ENCODE results near the gene ELOVL1. TPM values are rescaled to one million over a fixed set of nuclear protein-coding genes. Genes with fewer than 3 reads are reported as not detected.

ELOVL1 gene
- total and polyA plus RNA-seq, 2 of the 13 experiments (the other 11 are each of a cell fraction or from before 2014, with no cell fraction given), result 55.2 to 77.4 TPM

DNA sequence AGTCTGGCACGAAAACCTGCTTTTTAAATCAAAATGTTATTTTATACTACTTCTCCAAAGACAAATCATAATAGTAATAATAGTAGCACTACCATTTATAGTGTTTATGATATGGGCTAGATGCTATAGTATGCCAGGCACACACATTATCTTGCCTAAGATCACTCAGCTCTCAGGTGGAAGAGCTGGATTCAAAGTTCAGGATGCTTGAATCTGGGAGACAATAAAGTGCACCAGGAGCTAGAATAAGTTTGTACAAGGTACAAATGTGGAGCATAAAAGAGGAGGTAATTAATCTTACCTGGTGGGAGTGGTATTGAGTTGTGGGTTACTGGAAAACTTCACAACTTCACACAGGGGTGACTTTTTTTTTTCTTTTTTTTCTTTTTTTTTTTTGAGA, 10.0 kb upstream of the ELOVL1 start:
- H3K79me2 ChIP-seq (ENCODE audit: insufficient read depth, low read length), result no peaks in the 10 kb centered on the region
- no peaks in the 10 kb centered on the region for H3K27me3 ChIP-seq (ENCODE audit: control insufficient read depth in 1 of 2, insufficient read depth in 2 of 2, low read length in 2 of 2)
- intact Hi-C loops (cut with micrococcal nuclease; ENCODE audit: unreplicated experiment), result no loop called here
- BruUV-seq (replicated peaks), result no TSS peak
- no peak for DNase-seq (ENCODE audit: low spot score)
- no peak overlapping the region for H3K27ac ChIP-seq (ENCODE audit: extremely low read length, insufficient read depth, low read length)
- no peak for TF ChIP-seq MLLT10 (CRISPR knock-in tag; IDR thresholded peaks at IDR 0.05)
- no peak for TF ChIP-seq ZNF776 (CRISPR knock-in tag; IDR thresholded peaks at IDR 0.05)
- no peak for TF ChIP-seq POLR2AphosphoS5 (IDR thresholded peaks at IDR 0.05; ENCODE audit: low read depth, low read length)
- TF ChIP-seq, protein P1, sequence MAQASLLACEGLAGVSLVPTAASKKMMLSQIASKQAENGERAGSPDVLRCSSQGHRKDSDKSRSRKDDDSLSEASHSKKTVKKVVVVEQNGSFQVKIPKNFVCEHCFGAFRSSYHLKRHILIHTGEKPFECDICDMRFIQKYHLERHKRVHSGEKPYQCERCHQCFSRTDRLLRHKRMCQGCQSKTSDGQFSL (CRISPR knock-in tag; IDR thresholded peaks at IDR 0.05), result no peak
- no peak for TF ChIP-seq CEBPG (CRISPR knock-in tag; IDR thresholded peaks at IDR 0.05)
- H2AFZ ChIP-seq (ENCODE audit: low read length), result no peak overlapping the region
- no peak overlapping the region for H3K4me3 ChIP-seq (replicated peaks in 1 of 3; ENCODE audit: insufficient read depth in 1 of 3, low read depth in 2 of 3, low read length in 3 of 3)
- H3K9me3 ChIP-seq (ENCODE audit: low read length), result no peaks in the 10 kb centered on the region
- ChIA-PET POLR2A (interaction anchor here (1.5 kb wide), 1 partner anchor 11 kb away, joined by 3 read pairs; no protein-coding TSS in a partner anchor), CTCF (ENCODE audit: low intra/inter-chr PET ratio, low total read pairs) (no interaction called here)
- H4K20me1 ChIP-seq (ENCODE audit: insufficient read depth, low read length), result no peaks in the 10 kb centered on the region
- no peak overlapping the region for H3K9ac ChIP-seq (ENCODE audit: insufficient read depth, low read depth, low read length)
- 77% methylated on average over 1 of the region's 1 CpG for WGBS (ENCODE audit: low lambda C conversion rate)
- ATAC-seq, result no peak
- in situ Hi-C loops (cut with HindIII; ENCODE audit: extremely low pct_ligation_motif_present, low pct_unique_long_range_greater_than_20kb), result no loop called here
- H3K36me3 ChIP-seq (replicated peaks in 1 of 2; ENCODE audit: control insufficient read depth in 1 of 2, insufficient read depth in 2 of 2, low read length in 2 of 2), result peaks cover 3 to 9% of the 10 kb centered on the region in 2 experiments; a peak in 2 of 5 replicates
- H3K4me1 ChIP-seq (ENCODE audit: insufficient read depth, low read length), result peaks cover 14% of the 10 kb centered on the region
- no peak overlapping the region for H3K4me2 ChIP-seq (ENCODE audit: low read depth, low read length)
- FAIRE-seq, result no peak

DNA sequence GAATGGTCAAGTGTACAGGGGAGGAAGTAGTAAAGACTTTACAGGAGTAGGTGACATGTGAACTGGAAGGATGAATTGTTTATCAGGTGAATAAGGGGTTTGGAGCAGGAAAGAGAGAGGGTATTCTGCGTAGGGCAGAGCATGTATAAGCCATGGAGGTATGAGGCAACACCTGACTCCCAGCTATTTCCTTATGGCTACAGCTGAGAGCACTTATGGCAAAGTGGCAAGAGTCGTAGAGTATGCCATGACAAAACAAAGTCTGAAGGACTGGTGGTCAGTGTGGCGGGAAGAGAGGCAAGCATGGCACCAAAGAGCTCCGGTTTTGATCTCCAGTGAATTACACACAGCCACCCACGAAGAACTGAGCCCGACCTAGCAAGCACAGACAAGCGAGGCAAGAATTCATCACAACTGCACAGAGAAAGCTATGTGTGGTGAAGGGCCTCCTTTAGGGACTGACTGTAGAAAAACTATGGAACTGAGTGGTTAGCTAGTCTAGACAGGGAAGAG, 9.0 kb upstream of the ELOVL1 start:
- Histone ChIP-seq H3K4me2 (ENCODE audit: low read depth, low read length) (no peak overlapping the region), H3K9ac (ENCODE audit: insufficient read depth, low read depth, low read length) (no peak overlapping the region), H2AFZ (ENCODE audit: low read length) (no peak overlapping the region), H3K36me3 (replicated peaks in 1 of 2; ENCODE audit: control insufficient read depth in 1 of 2, insufficient read depth in 2 of 2, low read length in 2 of 2) (peaks cover 2 to 7% of the 10 kb centered on the region in 2 experiments; a peak in 2 of 5 replicates), H3K27me3 (ENCODE audit: control insufficient read depth in 1 of 2, insufficient read depth in 2 of 2, low read length in 2 of 2) (no peaks in the 10 kb centered on the region), H3K9me3 (ENCODE audit: low read length) (no peaks in the 10 kb centered on the region), H3K79me2 (ENCODE audit: insufficient read depth, low read length) (no peaks in the 10 kb centered on the region), H3K27ac (ENCODE audit: extremely low read length, insufficient read depth, low read length) (no peak overlapping the region), H3K4me3 (replicated peaks in 1 of 3; ENCODE audit: insufficient read depth in 1 of 3, low read depth in 2 of 3, low read length in 3 of 3) (no peak overlapping the region), H4K20me1 (ENCODE audit: insufficient read depth, low read length) (no peaks in the 10 kb centered on the region), H3K4me1 (ENCODE audit: insufficient read depth, low read length) (peaks cover 3% of the 10 kb centered on the region)
- ATAC-seq (no peak), FAIRE-seq (no peak), DNase-seq (ENCODE audit: low spot score) (no peak)
- POLR2A ChIA-PET, result interaction anchor here (1.3 to 1.5 kb wide), 2 partner anchors 10 to 12 kb away, joined by 3 read pairs; no protein-coding TSS in a partner anchor
- in situ Hi-C loops (cut with HindIII; ENCODE audit: extremely low pct_ligation_motif_present, low pct_unique_long_range_greater_than_20kb), result no loop called here
- CTCF ChIA-PET (ENCODE audit: low intra/inter-chr PET ratio, low total read pairs), result no interaction called here
- BruUV-seq (replicated peaks), result no TSS peak
- intact Hi-C loops (cut with micrococcal nuclease; ENCODE audit: unreplicated experiment), result no loop called here
- no peak for TF ChIP-seq EHMT2 (IDR thresholded peaks at IDR 0.05; ENCODE audit: borderline replicate concordance, low read depth, low read length)
- TF ChIP-seq SIX4 (CRISPR knock-in tag; IDR thresholded peaks at IDR 0.05), result no peak
- no peak for TF ChIP-seq FIP1L1 (IDR thresholded peaks at IDR 0.05; ENCODE audit: borderline replicate concordance, insufficient read depth, low read depth, low read length)
- no peak for TF ChIP-seq ZNF431 (CRISPR knock-in tag; IDR thresholded peaks at IDR 0.05; ENCODE audit: borderline replicate concordance, low read depth)
- whole genome bisulfite sequencing (ENCODE audit: low lambda C conversion rate), result 96% methylated on average over 7 of the region's 7 CpGs
